Activated CD8-positive, alpha-beta memory T cell treated with anti-CD3 and anti-CD28 coated beads for 36 hours (primary cell): Measurements from ENCODE around the gene CDK14. TPM values are rescaled to one million over a fixed set of nuclear protein-coding genes. Genes with fewer than 3 reads are reported as not detected.

ENCODE experiments used
- CTCF ChIA-PET: fragments of 350-600 bp; sonication (Branson Sonifier 250); formaldehyde crosslinking; loops from one replicate; lab custom pipeline; 2021; ENCODE audit warnings: antibody characterized with exemption; lab: Charles Lee
- POLR2A ChIA-PET: fragments of 350-600 bp; sonication (Branson Sonifier 250); formaldehyde crosslinking; loops from one replicate; lab custom pipeline; 2021; ENCODE audit warnings: antibody characterized with exemption; lab: Charles Lee
- total RNA-seq, 2 experiments: library from RNA; stranded (reverse); gene quantifications; one replicate each; pipeline ENCODE4 v1.2.3, GENCODE V29; 2021

Gene CDK14
- total RNA-seq, 2 experiments from 2014 or later = 0.31 to 0.40 TPM

GRCh38 chr7:90844421-90844820 is 248.3 kb downstream of the CDK14 start:
- ChIA-PET CTCF (no interaction called here), POLR2A (no interaction called here)

DNA sequence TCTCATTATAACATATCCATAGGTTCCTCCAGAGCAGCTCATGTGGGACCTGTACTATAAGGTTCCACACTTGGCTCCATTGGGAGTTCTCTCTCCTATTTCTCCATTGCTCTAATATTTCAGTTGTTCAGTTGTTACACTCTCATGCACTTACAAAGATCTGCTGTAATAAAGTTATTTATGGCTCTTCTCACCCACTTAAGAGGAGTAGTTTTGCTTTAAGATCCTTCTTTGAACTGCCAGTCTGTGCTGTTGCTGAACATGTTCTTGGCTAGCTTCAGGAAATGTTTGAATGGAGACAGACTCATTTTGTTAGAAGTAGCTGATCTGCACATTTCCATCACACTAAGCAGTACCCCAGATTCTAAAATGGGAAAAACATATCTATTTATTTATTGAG is 250.1 kb downstream of the CDK14 start:
- CTCF ChIA-PET = no interaction called here
- POLR2A ChIA-PET = no interaction called here

DNA sequence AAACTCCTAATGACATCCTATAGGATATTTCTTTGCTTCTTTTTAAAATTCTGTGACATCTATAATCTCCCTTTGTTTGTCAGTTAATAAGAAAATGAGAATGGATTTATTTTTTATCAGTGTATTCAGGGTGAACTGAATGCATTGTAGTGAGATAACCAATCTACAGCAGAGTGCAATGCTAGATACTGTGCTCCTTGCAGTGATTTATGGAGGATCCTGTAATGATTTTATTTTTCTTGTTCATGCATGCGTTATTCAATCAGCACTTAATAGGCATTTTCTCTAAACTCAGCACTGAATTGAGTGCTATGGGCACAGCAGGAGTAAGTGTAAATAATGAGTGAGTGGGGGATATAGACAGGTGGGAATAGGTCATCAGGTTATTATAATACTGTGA is 253.9 kb downstream of the CDK14 start:
- CTCF ChIA-PET = no interaction called here
- POLR2A ChIA-PET = no interaction called here

DNA sequence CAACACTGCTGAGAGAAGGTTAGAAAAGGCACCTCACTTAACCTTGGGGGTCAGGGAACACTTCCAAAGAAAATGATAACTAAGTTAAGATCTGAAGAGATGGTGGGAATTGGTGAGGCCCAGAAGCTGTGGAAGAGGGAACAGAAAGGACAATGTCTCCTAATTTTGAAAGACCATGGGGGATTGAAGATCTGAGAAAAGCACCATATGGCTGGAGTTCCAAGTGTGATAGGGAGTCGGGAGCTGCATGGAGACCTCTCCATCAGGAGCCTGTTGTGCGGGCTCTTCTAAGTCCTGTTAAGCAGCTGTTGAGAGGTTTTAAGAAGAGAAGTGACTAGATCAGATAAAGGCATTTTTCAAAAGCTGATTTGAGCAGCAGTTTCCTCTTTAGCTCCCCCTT is 254.3 kb downstream of the CDK14 start:
- CTCF ChIA-PET = no interaction called here
- POLR2A ChIA-PET = no interaction called here

DNA sequence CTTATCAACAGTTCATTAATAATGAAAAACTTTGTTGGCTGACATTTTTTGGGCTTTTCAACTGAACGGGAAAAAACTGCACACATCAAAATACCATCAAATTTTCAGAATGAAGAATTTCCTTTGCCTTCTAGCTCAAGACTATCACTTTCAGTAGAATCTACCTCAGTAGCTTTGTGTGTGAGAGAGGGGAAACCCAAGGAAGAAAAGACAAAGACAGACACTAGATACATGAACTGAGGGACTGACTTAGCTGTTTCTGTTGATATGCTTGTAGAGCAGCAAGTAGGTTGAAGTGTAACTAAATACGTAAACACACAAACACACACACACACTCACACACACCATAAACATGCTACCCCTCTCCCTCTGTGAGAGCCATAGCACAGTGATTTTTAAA is 257.1 kb downstream of the CDK14 start:
- POLR2A ChIA-PET = no interaction called here

DNA sequence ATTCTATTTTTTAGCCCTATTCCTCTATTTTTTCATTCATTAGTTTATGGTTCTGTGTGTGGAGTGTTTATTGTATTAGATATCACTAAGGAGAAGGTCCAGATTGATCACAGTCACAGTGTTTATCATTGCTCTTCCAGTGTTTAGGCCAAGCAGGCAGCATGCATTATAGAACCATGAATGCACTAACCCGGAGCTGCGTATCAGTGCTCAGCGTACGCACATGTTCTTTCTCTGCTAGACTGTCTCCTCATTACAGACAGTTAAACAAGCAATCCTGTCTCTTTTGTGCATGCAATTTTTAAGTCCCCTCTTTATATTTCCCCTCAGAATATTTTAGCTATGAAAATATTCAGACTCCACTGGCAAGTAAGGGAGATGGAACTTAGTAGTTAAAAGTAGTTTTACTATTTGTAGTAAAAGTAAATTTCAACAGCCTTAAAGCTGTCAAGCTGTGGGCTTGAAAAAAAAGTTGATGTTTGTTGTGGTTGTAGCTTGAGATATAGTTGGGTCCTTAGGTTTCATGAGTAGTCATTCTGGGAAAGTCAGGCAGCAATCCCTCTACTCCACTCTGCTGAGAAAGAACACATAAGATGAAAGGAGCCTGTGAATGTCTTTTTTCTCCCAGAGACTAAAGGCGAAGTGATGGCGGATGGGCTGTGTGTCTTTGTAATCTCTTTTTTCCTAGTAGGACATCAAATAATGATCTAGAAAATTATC is 260.4 kb downstream of the CDK14 start:
- POLR2A ChIA-PET = no interaction called here
- CTCF ChIA-PET = no interaction called here

More for the DNA sequence above, 257.1 kb downstream of the CDK14 start:
- CTCF ChIA-PET = no interaction called here

- POLR2A ChIA-PET = no interaction called here
These were observed 261.5 kb downstream of the CDK14 start for GRCh38 chr7:90857603-90858002.

DNA sequence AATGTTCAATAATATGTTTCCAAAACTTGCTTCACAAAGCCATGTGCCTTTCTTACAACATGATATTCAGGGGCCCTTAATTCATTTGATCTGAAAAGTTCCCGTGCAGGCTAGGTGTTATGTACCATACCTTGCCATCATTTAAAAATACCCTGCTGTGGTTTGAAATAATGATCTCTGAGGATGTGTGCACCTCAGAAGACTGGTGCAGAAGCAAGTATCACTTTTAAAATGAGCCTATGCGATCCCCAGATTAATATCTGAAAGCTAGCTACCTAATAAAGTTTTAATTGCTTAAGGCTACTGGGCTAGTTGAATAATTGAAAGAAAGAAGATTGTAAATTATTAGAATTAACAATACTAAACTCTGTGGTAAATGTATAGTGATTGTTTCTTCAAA is 262.4 kb downstream of the CDK14 start:
- ChIA-PET CTCF (no interaction called here), POLR2A (no interaction called here)

More at GRCh38 chr7:90857603-90858002, 261.5 kb downstream of the CDK14 start:
- CTCF ChIA-PET = no interaction called here

- POLR2A ChIA-PET = no interaction called here
- CTCF ChIA-PET = no interaction called here
These were observed 263.4 kb downstream of the CDK14 start for GRCh38 chr7:90859521-90859920.

- ChIA-PET CTCF (no interaction called here), POLR2A (no interaction called here)
These were observed 268.0 kb downstream of the CDK14 start for GRCh38 chr7:90864088-90864487.

- CTCF ChIA-PET = no interaction called here
- POLR2A ChIA-PET = no interaction called here
These were observed 273.2 kb downstream of the CDK14 start for GRCh38 chr7:90869335-90869734.

- POLR2A ChIA-PET = no interaction called here
- CTCF ChIA-PET = no interaction called here
These were observed 280.6 kb downstream of the CDK14 start for GRCh38 chr7:90876701-90877100.

GRCh38 chr7:90877201-90877600 is 281.1 kb downstream of the CDK14 start:
- ChIA-PET CTCF (no interaction called here), POLR2A (no interaction called here)

DNA sequence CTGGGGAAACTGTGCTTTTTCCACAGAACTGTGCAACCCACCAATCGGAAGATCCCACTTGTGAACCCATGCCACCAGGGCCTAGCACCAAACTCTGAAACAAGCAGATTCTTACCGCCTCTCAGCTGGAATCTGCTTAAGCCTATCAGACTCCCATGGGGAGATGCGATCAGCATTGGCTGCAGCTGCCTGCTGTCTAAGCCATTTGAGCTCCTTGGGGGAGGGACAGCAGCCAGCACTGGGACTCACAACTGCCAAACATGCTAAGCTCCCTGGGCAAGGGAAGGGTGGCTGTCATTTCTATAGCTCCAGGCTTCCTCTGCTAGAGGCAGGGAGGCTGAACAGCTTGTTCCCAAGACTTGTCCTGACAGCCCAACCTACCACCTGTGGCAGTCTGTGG is 283.8 kb downstream of the CDK14 start:
- POLR2A ChIA-PET = no interaction called here

DNA sequence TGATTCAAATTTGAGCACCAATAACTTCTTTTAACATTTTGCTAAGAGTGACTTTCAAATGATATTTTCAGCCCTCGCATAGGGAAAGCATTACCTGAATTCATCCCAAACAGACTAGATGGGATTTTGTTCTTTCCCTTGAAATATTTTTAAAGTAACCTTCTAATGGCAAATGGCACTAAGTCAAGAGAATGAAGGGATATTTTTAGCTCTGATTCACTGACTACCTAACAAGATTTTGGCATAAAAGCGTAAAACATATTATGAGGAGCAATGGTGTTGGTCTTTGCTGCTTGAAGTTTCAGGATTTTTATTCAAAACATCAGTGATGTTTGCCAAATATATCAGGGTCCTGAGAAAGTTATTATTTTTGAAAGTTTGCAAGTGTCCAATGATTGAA is 290.3 kb downstream of the CDK14 start:
- CTCF ChIA-PET = no interaction called here

More for the DNA sequence above, 283.8 kb downstream of the CDK14 start:
- CTCF ChIA-PET = no interaction called here

DNA sequence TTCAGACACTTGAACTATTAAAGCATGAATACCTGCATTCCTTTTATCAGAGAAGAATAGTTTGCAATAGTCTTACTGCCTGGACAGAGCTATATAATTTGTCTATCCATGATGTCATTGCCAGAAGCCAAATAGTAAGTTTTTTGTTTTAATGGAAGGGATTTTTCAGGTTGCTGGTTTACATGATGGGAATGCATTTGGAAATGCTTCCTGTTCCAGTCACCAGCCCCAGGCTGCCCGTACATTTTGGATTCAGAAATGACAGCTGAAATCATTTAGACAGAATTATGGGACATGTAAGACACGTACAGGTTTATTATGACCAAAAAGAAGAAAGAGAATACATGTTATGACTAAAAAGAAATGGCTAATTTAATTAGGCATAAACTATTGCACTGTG is 293.1 kb downstream of the CDK14 start:
- POLR2A ChIA-PET = no interaction called here
- CTCF ChIA-PET = no interaction called here

More for the DNA sequence above, 290.3 kb downstream of the CDK14 start:
- POLR2A ChIA-PET = no interaction called here

GRCh38 chr7:90889644-90890043 is 293.5 kb downstream of the CDK14 start:
- POLR2A ChIA-PET = no interaction called here
- CTCF ChIA-PET = no interaction called here

- ChIA-PET POLR2A (no interaction called here), CTCF (no interaction called here)
These were observed 295.4 kb downstream of the CDK14 start for GRCh38 chr7:90891529-90891928.

GRCh38 chr7:90892213-90892612 is 296.1 kb downstream of the CDK14 start:
- CTCF ChIA-PET = no interaction called here
- POLR2A ChIA-PET = no interaction called here

DNA sequence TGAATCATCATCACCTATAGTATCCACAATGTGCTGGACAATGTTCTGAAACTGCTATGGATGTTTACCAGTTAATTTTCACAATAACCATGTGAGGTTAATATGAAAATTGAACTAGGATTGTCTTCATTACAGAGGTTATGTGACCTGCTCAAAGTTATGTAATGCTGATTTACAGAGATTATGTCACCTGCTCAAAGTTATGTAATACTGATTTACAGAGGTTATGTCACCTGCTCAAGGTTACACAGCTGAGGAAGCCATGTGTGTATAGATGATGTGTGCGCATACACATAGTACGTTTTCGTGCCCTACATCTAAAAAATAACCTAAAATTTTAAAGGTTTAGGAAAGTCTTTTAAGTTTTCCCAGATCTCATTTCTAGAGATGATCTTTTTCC is 298.0 kb downstream of the CDK14 start:
- ChIA-PET CTCF (no interaction called here), POLR2A (no interaction called here)

DNA sequence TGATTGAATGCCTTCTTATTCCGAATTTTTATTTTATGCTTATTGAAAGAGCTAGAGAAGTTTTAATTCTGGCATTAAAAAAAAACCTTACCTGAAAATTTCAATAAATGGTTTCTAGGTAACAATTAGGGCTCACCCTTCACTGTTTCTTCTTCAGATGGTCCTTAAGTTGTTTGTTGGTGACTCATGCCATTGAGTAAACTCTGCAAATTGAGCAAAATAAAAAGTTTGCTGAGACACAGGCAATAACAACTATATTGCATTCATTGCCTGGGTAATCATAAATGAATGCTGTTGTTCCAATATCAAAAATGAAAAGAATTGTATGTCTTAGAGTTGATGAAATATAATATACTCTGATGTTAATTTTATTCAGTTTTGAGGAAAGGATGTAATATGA is 300.3 kb downstream of the CDK14 start:
- POLR2A ChIA-PET = no interaction called here
- CTCF ChIA-PET = no interaction called here

GRCh38 chr7:90897961-90898469 is 301.9 kb downstream of the CDK14 start:
- ChIA-PET CTCF (no interaction called here), POLR2A (no interaction called here)
